Mesodermal cell (in vitro differentiated cells): Measurements from ENCODE around the gene URB2.
"Not testable (repeated sequence)": the region's sequence is repeated elsewhere in the genome, so short reads cannot be mapped to it uniquely, and the experiment has no call there.

ENCODE experiments used
- H3K27ac ChIP-seq: 2 replicates; pipeline ENCODE4 v1.7.0; 2013; ENCODE audit warnings: mild to moderate bottlenecking, low read depth, low read length, moderate library complexity; ENCODE audit not compliant: severe bottlenecking
- H3K36me3 ChIP-seq: 2 replicates; pipeline ENCODE4 v1.7.1; 2013; ENCODE audit warnings: mild to moderate bottlenecking, low read length, moderate library complexity; ENCODE audit not compliant: control insufficient read depth, insufficient read depth
- H3K4me1 ChIP-seq: one replicate; pipeline ENCODE4 v1.7.1; 2013; ENCODE audit warnings: mild to moderate bottlenecking, low read length; ENCODE audit not compliant: insufficient read depth, control insufficient read depth, poor library complexity, severe bottlenecking
- H3K4me3 ChIP-seq: 2 replicates; pipeline ENCODE4 v1.7.0; 2013; ENCODE audit warnings: low read length, control low read depth, mild to moderate bottlenecking; ENCODE audit not compliant: insufficient read depth, poor library complexity, severe bottlenecking; ENCODE audit errors: extremely low read depth
- H3K9me3 ChIP-seq: 2 replicates; pipeline ENCODE4 v1.7.1; 2013; ENCODE audit warnings: mild to moderate bottlenecking, low read length, moderate library complexity; ENCODE audit not compliant: control insufficient read depth
- WGBS, 2 experiments: methylation state at CpG; one replicate each; pipeline ENCODE4 v1.1.5; 2013; ENCODE audit warnings: missing lambda C conversion rate in 2 of 2; ENCODE audit not compliant: insufficient coverage in 2 of 2; 5-methylcytosine and 5-hydroxymethylcytosine counted together

Gene URB2

GRCh38 chr1:229614701-229615100 is 11.3 kb upstream of the URB2 start:
- Histone ChIP-seq H3K9me3 (no peaks in the 10 kb centered on the region), H3K27ac (no peak overlapping the region)
- 94 to 100% methylated on average over 2 of the region's 2 CpGs for WGBS, 2 experiments

GRCh38 chr1:229617351-229618100 is 8.5 kb upstream of the URB2 start:
- 91 to 96% methylated on average over 6 to 7 of the region's 11 CpGs for WGBS, 2 experiments
- no peaks in the 10 kb centered on the region for H3K9me3 ChIP-seq
- peaks cover 19% of the 10 kb centered on the region for H3K36me3 ChIP-seq
- H3K27ac ChIP-seq: no peak overlapping the region
- no peaks in the 10 kb centered on the region for H3K4me1 ChIP-seq
- H3K4me3 ChIP-seq: no peak overlapping the region

More at GRCh38 chr1:229614701-229615100, 11.3 kb upstream of the URB2 start:
- Histone ChIP-seq H3K4me1 (no peaks in the 10 kb centered on the region), H3K36me3 (peaks cover 45% of the 10 kb centered on the region), H3K4me3 (no peak overlapping the region)

GRCh38 chr1:229619002-229619401 is 7.0 kb upstream of the URB2 start:
- Histone ChIP-seq H3K4me3 (no peak overlapping the region), H3K27ac (no peak overlapping the region), H3K4me1 (no peaks in the 10 kb centered on the region), H3K9me3 (no peaks in the 10 kb centered on the region), H3K36me3 (peaks cover 4% of the 10 kb centered on the region)

- Histone ChIP-seq H3K36me3 (no peaks in the 10 kb centered on the region), H3K27ac (no peak overlapping the region), H3K4me1 (peaks cover 3% of the 10 kb centered on the region), H3K9me3 (no peaks in the 10 kb centered on the region), H3K4me3 (no peak overlapping the region)
- WGBS, 2 experiments: 79 to 94% methylated on average over 4 to 5 of the region's 5 CpGs
These were observed 6.4 kb upstream of the URB2 start for GRCh38 chr1:229619614-229620013.

- H3K9me3 ChIP-seq: no peaks in the 10 kb centered on the region
- H3K27ac ChIP-seq: no peak overlapping the region
- no peaks in the 10 kb centered on the region for H3K36me3 ChIP-seq
- no peak overlapping the region for H3K4me3 ChIP-seq
- WGBS, 2 experiments: 88 to 94% methylated on average over 1 to 3 of the region's 3 CpGs
- H3K4me1 ChIP-seq: peaks cover 4% of the 10 kb centered on the region
These were observed 5.2 kb upstream of the URB2 start for GRCh38 chr1:229620876-229621275.

GRCh38 chr1:229621663-229622062 is 4.4 kb upstream of the URB2 start:
- H3K9me3 ChIP-seq: no peaks in the 10 kb centered on the region
- WGBS, 2 experiments: 82 to 91% methylated on average over 1 of the region's 2 CpGs

GRCh38 chr1:229622641-229623120 is 3.4 kb upstream of the URB2 start:
- H3K4me3 ChIP-seq, H3K36me3 ChIP-seq, H3K4me1 ChIP-seq, H3K27ac ChIP-seq, H3K9me3 ChIP-seq: not testable (repeated sequence)
- 93 to 97% methylated on average over 5 to 8 of the region's 10 CpGs for WGBS, 2 experiments

More at GRCh38 chr1:229621663-229622062, 4.4 kb upstream of the URB2 start:
- Histone ChIP-seq H3K4me1 (peaks cover 4% of the 10 kb centered on the region), H3K4me3 (no peak overlapping the region), H3K36me3 (no peaks in the 10 kb centered on the region), H3K27ac (no peak overlapping the region)

- H3K4me1 ChIP-seq: peaks cover 4% of the 10 kb centered on the region
- H3K9me3 ChIP-seq: no peaks in the 10 kb centered on the region
- H3K27ac ChIP-seq: no peak overlapping the region
- 89 to 97% methylated on average over 2 to 3 of the region's 5 CpGs for WGBS, 2 experiments
- H3K4me3 ChIP-seq: no peak overlapping the region
- no peaks in the 10 kb centered on the region for H3K36me3 ChIP-seq
These were observed 2.8 kb upstream of the URB2 start for GRCh38 chr1:229623225-229623624.

GRCh38 chr1:229623838-229624237 is 2.2 kb upstream of the URB2 start:
- no peak overlapping the region for H3K4me3 ChIP-seq
- H3K9me3 ChIP-seq: no peaks in the 10 kb centered on the region
- peaks cover 4% of the 10 kb centered on the region for H3K4me1 ChIP-seq
- no peak overlapping the region for H3K27ac ChIP-seq
- WGBS, 2 experiments: no CpG with 5 or more reads among the region's 1 CpG
- H3K36me3 ChIP-seq: peaks cover 4% of the 10 kb centered on the region

- Histone ChIP-seq H3K36me3 (peaks cover 11% of the 10 kb centered on the region), H3K27ac (no peak overlapping the region), H3K4me3 (peak overlapping the region; percentile 96), H3K4me1 (peaks cover 4% of the 10 kb centered on the region), H3K9me3 (no peaks in the 10 kb centered on the region)
- WGBS, 2 experiments: 48 to 51% methylated on average over 5 to 6 of the region's 9 CpGs
These were observed 1.5 kb upstream of the URB2 start for GRCh38 chr1:229624521-229625070.
